GM21423 (cell line): ENCODE measurements around the gene ASMT.
A peak's percentile ranks its signal among the peaks of the same experiment; 100 is the strongest.
"Not testable (repeated sequence)": the region's sequence is repeated elsewhere in the genome, so short reads cannot be mapped to it uniquely, and the experiment has no call there.

Source experiments
- ATAC-seq: cut with Tn5 transposase; IDR thresholded peaks from one replicate; pipeline ENCODE4 v1.9.1; 2021; ENCODE audit warnings: mild to moderate bottlenecking, moderate library complexity; ENCODE audit not compliant: unreplicated experiment

ASMT gene

DNA sequence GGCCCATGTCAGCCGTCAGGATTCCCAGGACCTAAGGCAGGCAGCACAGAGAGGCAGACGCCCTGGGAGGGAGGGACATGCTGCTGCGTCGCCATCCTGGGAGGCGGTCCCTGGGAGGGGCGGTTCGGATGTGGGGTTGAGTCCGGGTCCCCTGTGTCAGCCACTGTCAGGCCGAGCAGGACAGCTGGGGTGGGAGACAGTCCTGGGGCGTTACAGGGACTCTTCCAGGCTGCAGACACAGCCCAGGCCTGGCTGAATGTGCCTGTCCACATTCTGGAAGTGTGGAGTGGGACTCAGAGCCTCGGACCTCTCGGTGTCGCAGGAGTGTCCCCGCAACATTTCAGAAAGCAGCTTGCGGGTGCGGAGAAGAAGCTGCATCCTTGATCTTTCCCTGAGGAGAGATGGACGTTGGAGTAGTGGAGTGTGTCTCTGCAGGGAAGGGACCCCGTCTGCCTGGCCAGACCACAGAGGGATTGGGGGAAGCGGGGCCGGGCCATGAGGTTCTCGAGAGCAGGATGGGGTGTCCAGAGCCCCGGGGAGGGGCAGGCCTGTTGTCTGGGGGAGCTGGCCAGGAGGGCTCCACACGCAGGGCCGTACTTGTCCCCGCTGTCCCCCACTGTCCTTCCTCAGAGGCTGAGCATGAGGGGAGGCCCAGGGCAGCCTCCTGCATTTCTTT, 17.4 kb upstream of the ASMT start:
- no peak for ATAC-seq

- peak; percentile 50 for ATAC-seq
Measured at GRCh38 chrX:1598021-1598875, 16.6 kb upstream of the ASMT start.

GRCh38 chrX:1598876-1599790, 15.7 kb upstream of the ASMT start:
- no peak for ATAC-seq

DNA sequence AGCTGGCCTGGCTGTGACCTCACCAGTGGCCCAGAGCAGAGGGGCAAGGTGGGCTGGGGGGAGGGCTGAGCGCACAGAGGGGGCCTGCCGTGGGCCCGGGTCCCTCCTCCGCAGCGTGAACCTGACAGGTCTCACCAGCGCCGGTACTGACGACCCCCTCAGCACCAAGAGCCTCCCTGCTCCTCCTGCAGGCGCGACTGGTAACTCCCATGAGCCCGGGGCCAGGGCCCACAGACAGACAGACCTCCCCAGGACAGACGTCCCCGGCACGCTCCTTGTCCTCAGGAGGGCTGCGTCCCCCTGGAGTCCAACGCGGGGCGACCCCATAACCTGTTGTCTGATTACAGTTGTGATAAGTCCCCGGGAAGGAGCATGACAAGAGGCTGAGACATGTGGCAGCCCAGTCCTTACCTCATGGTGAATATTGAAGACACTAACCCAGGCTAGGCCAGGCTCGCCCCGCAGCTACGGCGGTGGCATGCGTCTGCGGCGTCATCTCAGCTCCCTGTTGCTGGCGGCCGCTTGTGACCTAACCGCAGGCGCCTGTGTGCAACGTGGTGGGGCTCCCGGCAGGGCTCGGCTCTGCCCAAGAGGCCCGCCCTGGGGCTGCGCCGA, 15.0 kb upstream of the ASMT start:
- no peak for ATAC-seq

- ATAC-seq: no peak
Measured at GRCh38 chrX:1600406-1601050, 14.3 kb upstream of the ASMT start.

- ATAC-seq: no peak
Measured at GRCh38 chrX:1601051-1601767, 13.7 kb upstream of the ASMT start.

GRCh38 chrX:1601768-1602085, 13.1 kb upstream of the ASMT start:
- no peak for ATAC-seq

DNA sequence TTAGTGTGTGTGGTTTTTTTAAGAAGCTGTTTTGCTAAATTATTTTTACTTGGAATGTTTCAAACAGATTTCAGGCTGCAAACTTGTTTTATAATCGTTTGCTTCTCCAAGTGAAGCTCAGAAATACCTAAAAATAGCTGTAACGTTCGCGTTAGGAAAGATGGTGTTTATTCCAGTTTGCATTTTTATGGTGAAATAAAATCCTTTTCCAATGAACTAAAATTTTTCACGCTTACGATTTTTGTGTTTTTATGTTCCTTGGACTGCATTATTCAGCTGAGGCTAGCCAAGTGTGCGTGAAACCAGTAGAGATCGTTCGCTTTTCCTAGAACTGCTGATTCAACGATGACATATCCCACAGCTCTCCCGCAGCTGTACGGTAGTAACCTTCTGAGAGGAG, 12.6 kb upstream of the ASMT start:
- no peak for ATAC-seq

DNA sequence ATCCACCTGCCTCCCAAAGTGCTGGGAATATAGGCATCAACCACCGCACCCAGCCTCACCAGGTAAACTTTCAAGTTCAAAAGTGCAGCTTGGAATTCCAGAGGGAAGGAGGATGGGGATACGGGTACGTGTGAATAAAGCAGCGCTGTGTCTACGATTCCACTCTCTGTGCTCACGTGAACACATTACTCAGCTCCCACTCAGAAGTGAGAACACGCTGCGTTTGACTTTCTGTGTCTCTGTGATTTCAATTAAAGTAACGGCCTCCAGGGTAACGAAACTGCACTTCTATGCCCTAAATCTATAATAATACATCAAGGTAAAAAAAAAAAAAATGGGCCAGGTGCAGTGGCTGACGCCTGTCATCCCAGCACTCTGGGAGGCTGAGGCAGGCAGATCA, 8.4 kb upstream of the ASMT start:
- ATAC-seq: no peak

GRCh38 chrX:1609311-1609710, 5.5 kb upstream of the ASMT start:
- ATAC-seq: no peak

DNA sequence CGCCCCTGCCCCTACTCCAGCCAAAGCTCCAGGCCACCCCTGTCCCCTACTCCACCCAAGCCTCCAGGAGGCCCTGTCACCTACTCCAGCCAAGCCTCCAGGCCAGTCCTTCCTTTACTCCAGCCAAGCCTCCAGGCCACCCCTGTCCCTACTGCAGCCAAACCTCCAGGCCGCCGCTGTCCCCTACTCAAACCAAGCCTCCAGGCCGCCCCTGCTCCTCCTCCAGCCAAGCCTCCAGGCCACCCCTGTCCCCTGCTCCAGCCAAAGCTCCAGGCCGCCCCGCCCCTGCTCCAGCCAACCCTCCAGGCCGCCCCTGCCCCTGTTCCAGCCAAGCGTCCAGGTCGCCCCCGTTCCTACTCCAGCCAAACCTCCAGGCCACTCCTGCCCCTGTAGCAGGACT, 5.1 kb upstream of the ASMT start:
- ATAC-seq: no peak

DNA sequence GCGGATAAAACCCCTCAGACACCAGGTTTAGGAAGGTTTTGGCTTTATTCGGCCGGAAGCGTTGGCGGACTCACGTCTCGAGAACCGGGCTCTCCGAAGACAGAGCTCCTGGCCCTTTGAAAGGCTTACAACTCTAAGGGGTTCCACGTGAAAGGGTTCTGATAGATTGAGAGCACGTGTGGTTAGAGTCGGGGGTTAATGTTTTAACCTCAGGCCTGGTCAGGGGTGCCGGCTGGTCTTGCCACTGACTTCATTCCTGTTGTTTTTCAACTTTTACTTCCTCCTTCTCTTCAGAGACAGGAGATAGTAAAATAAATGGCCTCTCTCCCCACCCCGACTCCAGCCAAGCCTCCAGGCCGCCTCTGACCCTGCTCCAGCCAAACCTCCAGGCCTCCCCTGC, 4.7 kb upstream of the ASMT start:
- peak; percentile 74 for ATAC-seq

- no peak for ATAC-seq
Measured at GRCh38 chrX:1610736-1611135, 4.1 kb upstream of the ASMT start.

GRCh38 chrX:1612641-1613286, 2.1 kb upstream of the ASMT start:
- ATAC-seq: no peak

GRCh38 chrX:1618689-1619088, 3.8 kb downstream of the ASMT start:
- no peak for ATAC-seq

DNA sequence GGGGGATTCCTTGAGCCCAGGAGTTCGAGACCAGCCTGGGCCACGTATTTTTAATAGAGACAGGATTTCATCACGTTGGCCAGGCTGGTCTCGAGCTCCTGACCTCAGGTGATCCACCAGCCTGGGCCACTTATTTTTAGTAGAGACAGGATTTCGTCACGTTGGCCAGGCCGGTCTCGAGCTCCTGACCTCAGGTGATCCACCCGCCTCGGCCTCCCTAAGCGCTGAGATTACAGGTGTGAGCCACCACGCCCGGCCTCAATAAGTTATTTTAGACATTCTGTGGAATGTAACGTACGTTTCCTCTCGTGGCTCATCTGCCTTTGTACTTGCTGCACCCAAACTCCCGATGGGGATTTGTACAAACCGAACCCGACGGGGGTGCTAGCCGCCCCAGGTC, 8.8 kb downstream of the ASMT start:
- no peak for ATAC-seq

GRCh38 chrX:1624158-1624860, 9.4 kb downstream of the ASMT start:
- not testable (repeated sequence) for ATAC-seq

DNA sequence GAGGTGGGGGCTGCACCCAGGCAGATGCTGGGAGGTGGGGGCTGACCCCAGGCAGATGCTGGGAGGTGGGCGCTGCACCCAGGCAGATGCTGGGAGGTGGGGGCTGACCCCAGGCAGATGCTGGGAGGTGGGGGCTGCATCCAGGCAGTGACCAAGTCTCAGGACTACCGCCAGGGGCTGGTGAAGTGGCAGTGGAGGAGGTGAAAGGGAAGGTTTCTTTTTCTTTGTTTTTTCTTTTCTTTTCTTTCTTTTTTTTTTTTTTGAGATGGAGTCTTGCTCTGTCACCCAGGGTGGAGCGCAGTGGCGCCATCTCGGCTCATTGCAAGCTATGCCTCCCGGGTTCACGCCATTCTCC, 10.0 kb downstream of the ASMT start:
- ATAC-seq: not testable (repeated sequence)

DNA sequence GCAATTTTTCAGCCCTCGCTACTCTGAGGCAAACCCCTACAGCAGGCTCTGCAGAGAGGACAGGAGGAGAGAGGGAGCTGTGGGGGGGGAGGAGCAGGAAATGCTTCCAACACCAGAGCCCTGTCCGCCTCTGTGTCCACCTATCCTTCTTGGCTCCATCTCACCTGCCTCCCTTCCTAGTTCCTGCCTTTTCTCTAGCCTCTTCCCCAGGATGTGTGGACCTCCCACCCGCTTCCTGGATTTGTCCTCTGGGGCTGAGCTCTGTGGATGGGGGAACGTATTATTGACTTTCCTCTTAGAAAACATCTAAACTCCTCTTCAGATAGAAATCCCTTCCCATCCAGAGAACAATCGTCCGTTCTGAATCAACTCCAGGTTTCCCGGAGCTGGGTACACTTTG, 14.4 kb downstream of the ASMT start:
- ATAC-seq: no peak
